Measurements from ENCODE around the gene MSANTD7.
"Not testable (repeated sequence)": the region's sequence is repeated elsewhere in the genome, so short reads cannot be mapped to it uniquely, and the experiment has no call there.

The MSANTD7 gene

DNA sequence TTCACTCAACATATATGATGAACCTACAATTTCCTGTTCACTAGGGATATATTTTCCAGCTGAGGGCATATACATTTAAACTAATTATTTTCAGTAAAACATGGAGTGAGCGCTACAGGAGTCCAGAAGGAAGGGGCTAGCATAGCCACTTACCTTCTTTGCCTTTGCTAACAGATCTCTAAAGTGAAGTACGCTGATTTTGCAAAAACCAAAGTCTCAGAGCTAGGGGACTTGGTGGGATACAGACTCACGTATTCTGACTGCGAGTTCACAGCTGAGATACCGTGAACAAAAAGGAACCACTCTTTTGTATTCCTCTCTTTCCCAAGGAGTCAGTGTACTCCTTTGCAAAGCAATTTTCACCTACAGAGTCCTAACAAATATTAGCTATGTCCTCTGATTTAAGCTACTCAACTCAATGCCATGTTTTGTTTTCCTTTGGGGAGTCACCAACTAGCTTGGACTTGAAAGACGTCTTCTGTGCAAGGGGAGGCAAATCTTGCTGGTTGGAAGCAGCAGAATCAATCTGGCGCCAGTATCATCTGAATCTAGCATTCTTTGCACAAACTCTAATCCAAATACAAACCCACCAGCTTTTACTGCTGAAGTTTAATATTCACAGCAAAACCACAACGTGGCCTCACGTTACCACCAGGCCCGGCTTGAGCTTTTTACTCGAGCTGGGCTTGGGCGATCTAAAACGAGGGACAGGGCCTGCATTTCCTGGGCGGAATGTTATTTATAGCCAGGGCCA is 926 bp upstream of the MSANTD7 start:
- DNase-seq (ENCODE audit: low read depth in 2 of 2), result no peak

DNA sequence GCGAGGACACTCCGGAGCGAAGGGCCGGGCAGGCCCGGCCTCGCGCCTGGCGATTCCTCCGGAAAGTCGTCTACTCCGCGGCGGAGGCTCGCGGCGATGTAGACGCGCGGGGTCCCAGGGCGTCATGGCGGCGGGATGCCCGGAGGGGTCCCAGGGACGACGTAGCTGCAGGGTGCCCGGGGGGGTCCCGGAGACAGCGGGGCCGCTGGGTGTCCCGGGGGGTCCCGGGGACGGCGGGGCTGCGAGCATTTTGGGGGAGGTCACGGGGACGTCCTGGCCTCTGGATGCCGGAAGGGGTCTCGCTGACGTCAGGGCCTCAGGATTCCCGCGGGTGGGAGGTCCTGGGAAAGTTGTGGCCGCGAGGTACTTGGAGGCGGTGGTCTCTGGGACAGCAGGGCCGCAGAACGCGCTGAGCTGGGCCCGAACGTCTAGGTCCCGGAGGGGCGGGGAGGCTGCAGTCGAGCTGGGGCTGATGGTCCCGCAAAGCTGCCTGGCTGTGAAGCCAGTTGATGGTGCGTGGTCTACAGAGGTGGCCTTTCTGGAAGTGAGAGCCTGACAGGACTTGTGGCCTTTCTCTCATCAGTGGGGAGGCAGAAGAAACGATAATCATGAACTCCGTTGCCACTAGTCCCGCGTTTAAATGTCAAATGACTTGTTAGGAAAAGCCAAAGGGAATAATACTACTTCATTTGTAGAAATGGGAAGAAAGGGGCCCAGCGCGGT is 637 bp downstream of the MSANTD7 start:
- DNase-seq (ENCODE audit: low read depth in 2 of 2), result peak in 1 of 2 experiments; percentile 16

DNA sequence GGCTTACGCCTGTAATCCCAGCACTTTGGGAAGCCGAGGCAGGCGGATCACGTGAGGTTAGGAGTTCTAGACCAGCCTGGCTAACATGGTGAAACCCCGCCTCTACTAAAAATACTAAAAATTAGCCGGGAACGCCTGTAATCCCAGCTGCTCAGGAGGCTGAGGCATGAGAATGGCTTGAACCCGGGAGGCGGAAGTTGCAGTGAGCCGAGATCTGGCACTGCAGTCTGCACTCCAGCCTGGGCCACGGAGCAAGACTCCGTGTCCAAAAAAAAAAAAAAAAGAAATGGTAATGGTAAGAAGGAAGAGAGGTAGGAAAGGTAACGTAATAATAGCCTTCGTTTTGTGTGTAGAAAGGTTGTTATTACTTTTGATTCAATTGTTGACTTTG is 1.2 kb downstream of the MSANTD7 start:
- DNase-seq (ENCODE audit: low read depth in 2 of 2), result no peak

- DNase-seq (ENCODE audit: low read depth in 2 of 2), result no peak
Observed at GRCh38 chr10:14840178-14840577, 2.1 kb downstream of the MSANTD7 start.

DNA sequence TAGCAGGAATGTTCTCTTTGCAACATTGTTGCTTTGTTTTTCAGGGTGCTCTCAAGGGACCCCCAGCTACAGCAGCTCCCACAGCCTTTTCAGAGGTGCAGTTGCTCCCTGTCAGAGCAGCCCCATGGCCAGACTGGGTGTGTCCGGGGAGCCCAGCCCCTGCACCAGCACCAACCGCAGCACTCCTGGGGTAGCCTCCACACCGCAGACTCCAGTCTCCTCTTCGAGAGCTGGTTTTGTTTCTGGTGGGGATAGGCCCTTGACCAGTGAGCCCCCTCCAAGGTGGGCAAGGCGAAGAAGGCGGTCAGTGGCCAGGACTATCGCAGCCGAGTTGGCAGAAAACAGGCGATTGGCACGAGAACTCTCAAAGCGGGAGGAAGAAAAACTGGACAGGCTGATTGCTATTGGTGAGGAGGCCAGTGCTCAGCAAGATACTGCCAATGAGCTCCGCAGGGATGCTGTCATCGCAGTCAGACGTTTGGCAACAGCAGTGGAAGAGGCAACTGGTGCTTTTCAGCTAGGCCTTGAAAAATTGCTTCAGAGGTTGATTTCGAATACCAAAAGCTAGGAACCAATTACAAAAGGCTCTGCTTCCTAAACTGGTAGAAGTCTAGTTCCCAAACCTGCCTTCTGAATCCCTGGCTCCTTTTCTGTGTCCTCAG is 5.4 kb downstream of the MSANTD7 start:
- DNase-seq (ENCODE audit: low read depth in 2 of 2), result no peak

GRCh38 chr10:14844948-14845347 is 6.8 kb downstream of the MSANTD7 start:
- no peak for DNase-seq (ENCODE audit: low read depth in 2 of 2)

- DNase-seq (ENCODE audit: low read depth in 2 of 2), result no peak
Observed at GRCh38 chr10:14852236-14852635, 14.1 kb downstream of the MSANTD7 start.

DNA sequence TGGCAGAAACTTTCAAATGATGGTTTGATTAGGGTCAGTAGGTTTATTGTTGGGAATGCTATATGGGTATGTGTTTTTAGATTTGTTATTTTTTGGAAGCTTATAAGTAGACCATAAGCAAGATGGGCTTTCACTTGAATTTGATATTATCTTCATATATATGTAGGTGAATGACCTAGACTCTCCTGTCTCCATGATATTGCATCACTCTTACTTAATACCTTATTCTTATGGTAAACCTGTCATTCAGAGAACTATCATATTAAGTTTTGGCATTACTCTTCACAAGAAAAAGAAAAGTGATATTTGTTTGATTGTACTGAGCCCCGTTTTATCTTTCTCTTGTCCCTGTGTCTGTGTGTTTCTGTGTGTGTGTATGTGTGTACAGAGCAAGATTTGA is 17.3 kb downstream of the MSANTD7 start:
- DNase-seq (ENCODE audit: low read depth in 2 of 2), result no peak

DNA sequence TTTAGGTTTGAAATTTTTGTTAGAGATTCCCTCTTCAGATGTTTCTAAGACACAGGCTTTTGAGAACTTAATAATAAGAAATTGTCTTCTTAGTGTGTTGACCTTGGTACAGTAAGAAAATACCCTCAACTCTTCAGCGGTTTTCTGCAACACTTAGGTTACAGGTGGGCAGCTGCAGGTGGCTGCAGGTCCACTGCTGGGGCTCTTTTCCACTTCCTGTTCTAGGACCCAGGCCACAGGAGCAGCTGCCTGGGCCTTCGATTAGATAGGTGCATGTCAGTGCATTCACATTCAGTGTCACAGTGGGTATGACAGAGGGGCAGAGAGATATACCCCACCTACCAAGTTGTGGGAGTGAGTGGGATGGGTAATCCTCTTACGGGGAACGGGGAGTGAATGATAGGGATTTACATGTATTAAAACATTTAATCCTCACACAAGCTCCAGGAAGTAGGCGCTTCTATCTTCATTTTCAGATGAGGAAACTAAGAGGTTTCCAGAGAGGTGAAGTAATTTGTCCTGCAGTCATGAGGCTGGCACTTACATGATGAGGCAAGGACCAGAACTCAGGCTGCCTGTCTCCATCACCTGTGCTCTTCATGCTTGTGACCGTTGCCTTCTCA is 20.3 kb downstream of the MSANTD7 start:
- DNase-seq (ENCODE audit: low read depth in 2 of 2), result no peak

GRCh38 chr10:14859043-14859442 is 20.9 kb downstream of the MSANTD7 start:
- DNase-seq (ENCODE audit: low read depth in 2 of 2), result no peak

DNA sequence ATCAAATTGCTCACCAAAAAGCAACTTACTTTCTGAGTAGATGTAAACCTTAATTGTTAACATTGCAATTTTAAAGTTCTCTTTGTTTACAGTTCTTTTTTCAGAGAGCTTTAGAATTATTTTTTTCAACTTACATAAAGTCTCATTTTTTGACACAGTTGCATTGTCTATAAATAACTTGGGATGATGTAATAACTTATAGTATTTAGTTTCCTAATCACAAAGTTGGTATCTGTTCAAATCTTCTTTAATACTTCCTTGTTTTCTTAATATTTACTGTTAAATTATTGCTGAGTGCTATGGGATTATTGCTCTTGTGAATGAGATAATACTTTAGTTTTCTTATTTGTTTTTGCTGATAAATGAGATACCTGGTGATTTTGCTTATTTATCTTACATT is 21.7 kb downstream of the MSANTD7 start:
- DNase-seq (ENCODE audit: low read depth in 2 of 2), result no peak

- no peak for DNase-seq (ENCODE audit: low read depth in 2 of 2)
Observed at GRCh38 chr10:14860791-14861190, 22.7 kb downstream of the MSANTD7 start.

GRCh38 chr10:14864466-14864865 is 26.4 kb downstream of the MSANTD7 start:
- not testable (repeated sequence) for DNase-seq (ENCODE audit: low read depth in 2 of 2)

GRCh38 chr10:14864871-14865270 is 26.8 kb downstream of the MSANTD7 start:
- DNase-seq (ENCODE audit: low read depth in 2 of 2), result not testable (repeated sequence)

GRCh38 chr10:14873090-14873760 is 35.1 kb downstream of the MSANTD7 start:
- no peak for DNase-seq (ENCODE audit: low read depth in 2 of 2)

DNA sequence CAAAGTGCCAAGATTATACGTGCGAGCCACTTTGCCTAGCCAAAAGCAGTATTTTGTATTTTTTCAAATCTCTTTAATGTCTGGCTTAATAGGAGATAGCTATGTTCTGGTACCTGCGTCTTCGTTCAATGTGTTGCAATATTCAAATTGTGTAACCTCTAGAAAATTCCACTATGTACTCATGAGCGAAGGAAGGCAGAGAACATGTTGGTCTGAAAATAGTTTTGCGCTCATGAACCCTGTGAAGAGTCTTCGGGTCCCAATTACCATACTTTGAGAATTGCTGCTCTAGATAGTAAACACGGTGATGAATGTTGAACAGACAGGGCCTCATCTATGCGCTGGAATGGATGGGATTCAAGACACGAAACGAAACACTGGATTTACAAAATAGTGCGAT is 37.8 kb downstream of the MSANTD7 start:
- DNase-seq (ENCODE audit: low read depth in 2 of 2), result no peak

- no peak for DNase-seq (ENCODE audit: low read depth in 2 of 2)
Observed at GRCh38 chr10:14876764-14877163, 38.7 kb downstream of the MSANTD7 start.

- peak; percentile 87 to 89 for DNase-seq (ENCODE audit: low read depth in 2 of 2)
Observed at GRCh38 chr10:14878266-14879123, 40.4 kb downstream of the MSANTD7 start, which contains the start of gene SUV39H2. Gene SUV39H2 (plus strand): TSS chr10:14878866. CDS start chr10:14878889, 23 bp downstream.

DNA sequence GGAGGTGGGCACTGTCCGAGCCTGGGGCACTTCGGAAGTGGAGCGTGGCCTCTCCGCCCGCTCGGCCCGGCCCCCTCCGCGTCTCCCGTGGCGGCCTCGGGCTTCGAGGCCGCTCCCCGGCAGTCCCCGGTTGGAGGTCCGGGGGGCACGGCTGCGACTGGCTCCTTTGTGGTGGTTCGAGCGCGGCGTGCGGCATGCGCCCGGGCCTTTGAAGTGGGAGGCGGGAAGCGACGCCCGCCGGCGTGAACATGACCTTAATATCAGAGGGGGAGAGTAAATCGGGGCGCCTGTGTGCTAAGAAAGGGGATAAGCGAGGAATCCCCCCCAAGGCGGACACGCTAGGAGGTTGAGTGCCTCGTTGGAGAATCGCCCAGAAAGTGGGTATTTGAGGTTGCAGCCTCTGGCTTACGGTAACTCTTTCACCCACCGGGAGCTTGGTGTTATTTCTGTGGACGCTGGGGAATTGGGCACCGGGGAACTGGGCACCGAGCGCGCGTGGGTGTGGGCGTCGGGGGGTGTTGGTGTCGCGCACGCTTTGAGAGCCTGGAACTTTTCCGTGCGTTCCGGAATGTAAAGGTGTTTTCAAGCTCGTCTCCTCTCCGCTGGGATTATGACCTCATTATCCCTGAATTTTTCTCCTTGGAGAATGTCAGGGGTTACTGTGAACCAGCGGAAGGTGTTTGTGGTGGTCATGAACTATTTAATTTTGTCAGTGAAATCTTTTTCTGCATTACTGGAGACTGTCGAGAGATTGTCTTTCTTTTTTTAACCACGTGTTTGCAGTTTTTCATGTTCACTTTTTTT is 41.2 kb downstream of the MSANTD7 start:
- DNase-seq (ENCODE audit: low read depth in 2 of 2), result peak; percentile 18 to 31

- no peak for DNase-seq (ENCODE audit: low read depth in 2 of 2)
Observed at GRCh38 chr10:14879928-14880193, 41.8 kb downstream of the MSANTD7 start.

Measured in stimulated activated CD4-positive, alpha-beta T cell treated with anti-CD3 and anti-CD28 coated beads, Interleukin-12 subunit alpha, Interleukin-12 subunit beta, amount 100 ng/mL, for 24 hours (primary cell).